GM12892 (cell line): ENCODE results near the gene NUDT14.

ENCODE experiments used
- POLR2A ChIP-seq: IDR thresholded peaks from 2 replicates; pipeline ENCODE4 v1.6.1; 2011; ENCODE audit warnings: low read depth, low read length, control low read depth
- POLR2AphosphoS5 ChIP-seq: IDR thresholded peaks from 2 replicates; pipeline ENCODE4 v1.6.1; 2011; ENCODE audit warnings: low read depth, low read length, control low read depth
- TAF1 ChIP-seq: IDR thresholded peaks from 2 replicates; pipeline ENCODE4 v1.6.1; 2011; ENCODE audit warnings: low read depth, mild to moderate bottlenecking, control low read depth, low read length, borderline replicate concordance

DNA sequence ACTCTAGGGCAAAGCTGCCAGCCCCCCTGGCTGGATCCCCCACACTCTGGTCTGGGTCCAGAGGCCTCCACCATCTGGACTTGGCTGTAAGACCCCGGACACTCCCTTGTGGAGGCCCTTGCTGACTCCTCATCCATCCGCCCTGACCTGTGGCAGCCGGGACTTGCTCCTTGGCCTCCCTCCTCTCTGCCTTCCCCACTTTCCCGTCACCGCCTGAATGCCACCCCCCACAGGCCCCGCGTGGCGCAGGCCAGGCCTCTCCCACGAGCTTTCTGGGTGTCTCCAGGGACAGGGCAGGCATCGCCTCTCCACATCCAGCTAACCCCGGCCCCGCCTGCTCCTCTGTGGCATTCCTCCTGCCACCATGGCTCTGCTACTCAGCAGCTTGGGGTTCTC, 26.6 kb downstream of the NUDT14 start:
- TF ChIP-seq POLR2AphosphoS5 (no peak), POLR2A (no peak), TAF1 (no peak)
